SK-N-SH treated with all-trans-retinoic acid at 6 μM for 48 hours (cell line): ENCODE measurements around the gene SIN3B.

Source experiments
- ATAC-seq: fragments of 200-7000 bp; cut with Tn5 transposase; 3 replicates; pipeline ENCODE4 v1.9.1; 2020; ENCODE audit warnings: mild to moderate bottlenecking, moderate library complexity
- BACH2 ChIP-seq: fragments of 250-450 bp; sonication (Bioruptor Pico); IDR thresholded peaks from 2 replicates; pipeline ENCODE4 v1.9.0; 2021; ENCODE audit warnings: mild to moderate bottlenecking, borderline replicate concordance
- CSDC2 ChIP-seq: fragments of 250-450 bp; sonication (Bioruptor Pico); IDR thresholded peaks from 2 replicates; pipeline ENCODE4 v1.5.0; 2020; ENCODE audit warnings: mild to moderate bottlenecking, moderate library complexity
- ESRRG ChIP-seq: fragments of 250-450 bp; sonication (Bioruptor Pico); IDR thresholded peaks from 2 replicates; pipeline ENCODE4 v1.6.1; 2021; ENCODE audit warnings: mild to moderate bottlenecking
- OSR1 ChIP-seq: fragments of 250-450 bp; sonication (Bioruptor Pico); IDR thresholded peaks from 2 replicates; pipeline ENCODE4 v1.8.0; 2022; ENCODE audit warnings: moderate library complexity, mild to moderate bottlenecking, inconsistent platforms
- PPARA ChIP-seq: fragments of 250-450 bp; sonication (Bioruptor Pico); IDR thresholded peaks from 2 replicates; pipeline ENCODE4 v1.5.0; 2020; ENCODE audit warnings: mild to moderate bottlenecking, borderline replicate concordance
- SNAI2 ChIP-seq: fragments of 250-450 bp; sonication (Bioruptor Pico); IDR thresholded peaks from 2 replicates; pipeline ENCODE4 v1.5.0; 2020; ENCODE audit warnings: mild to moderate bottlenecking, moderate library complexity
- TCF4 ChIP-seq: fragments of 250-450 bp; sonication (Bioruptor Pico); IDR thresholded peaks from 2 replicates; pipeline ENCODE4 v1.8.0; 2021; ENCODE audit warnings: mild to moderate bottlenecking, moderate library complexity, borderline replicate concordance
- TOX ChIP-seq: fragments of 250-450 bp; sonication (Bioruptor Pico); IDR thresholded peaks from 2 replicates; pipeline ENCODE4 v1.8.0; 2021; ENCODE audit warnings: mild to moderate bottlenecking, moderate library complexity, borderline replicate concordance
- ZC3H10 ChIP-seq: fragments of 250-450 bp; sonication (Bioruptor Pico); IDR thresholded peaks from 2 replicates; pipeline ENCODE4 v1.5.1; 2021; ENCODE audit warnings: mild to moderate bottlenecking, moderate library complexity
- ZFP30 ChIP-seq: fragments of 450-650 bp; formaldehyde crosslinking; IDR thresholded peaks from 2 replicates; pipeline ENCODE4 v1.5.0; 2022; ENCODE audit warnings: mild to moderate bottlenecking, moderate library complexity
- ZNF565 ChIP-seq: fragments of 450-650 bp; formaldehyde crosslinking; conservative IDR thresholded peaks from 2 replicates; pipeline ENCODE4 v1.5.0; 2020; ENCODE audit warnings: low read depth, mild to moderate bottlenecking, moderate library complexity
- ZNF70 ChIP-seq: fragments of 450-650 bp; formaldehyde crosslinking; IDR thresholded peaks from 2 replicates; pipeline ENCODE4 v1.5.0; 2020; ENCODE audit warnings: mild to moderate bottlenecking, moderate library complexity
- TF ChIP-seq, protein P1 (sequence below): fragments of 250-450 bp; sonication (Bioruptor Pico); IDR thresholded peaks from 2 replicates; pipeline ENCODE4 v1.5.1; 2020; ENCODE audit warnings: low read depth, mild to moderate bottlenecking, moderate library complexity
- TF ChIP-seq, protein P2 (sequence below): fragments of 250-450 bp; sonication (Bioruptor Pico); IDR thresholded peaks from 2 replicates; pipeline ENCODE4 v1.8.0; 2020; ENCODE audit warnings: mild to moderate bottlenecking, moderate library complexity, borderline replicate concordance
- TF ChIP-seq, protein P3 (sequence below): fragments of 250-450 bp; sonication (Bioruptor Pico); IDR thresholded peaks from 2 replicates; pipeline ENCODE4 v1.5.1; 2021; ENCODE audit warnings: mild to moderate bottlenecking, moderate library complexity
- TF ChIP-seq, protein P4 (sequence below): fragments of 250-450 bp; sonication (Bioruptor Pico); IDR thresholded peaks from 2 replicates; pipeline ENCODE4 v1.5.0; 2020; ENCODE audit warnings: mild to moderate bottlenecking, moderate library complexity

Gene SIN3B

DNA sequence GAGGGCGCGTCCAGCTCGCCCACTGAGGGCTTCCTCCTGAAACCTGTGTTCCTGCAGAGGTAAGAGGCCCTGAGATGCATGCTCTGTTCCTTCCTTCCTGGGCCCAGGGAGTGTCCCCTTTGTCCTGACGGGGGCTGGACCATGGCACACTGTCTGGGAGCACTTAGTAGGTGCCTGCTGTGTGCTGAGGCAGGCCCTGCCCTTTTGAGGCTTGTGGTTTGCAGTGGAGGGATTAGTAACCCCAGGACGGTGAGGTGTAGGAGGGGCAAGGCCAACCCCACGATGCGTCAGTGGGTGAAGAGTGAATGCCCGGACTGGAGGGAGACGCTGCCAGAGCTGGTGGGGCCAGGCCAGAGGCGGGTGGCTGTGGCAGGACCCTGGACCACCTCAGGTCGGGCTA lies 48.4 kb downstream of the SIN3B start:
- TF ChIP-seq PPARA (CRISPR knock-in tag) (no peak), ZNF565 (CRISPR knock-in tag) (no peak), SNAI2 (CRISPR knock-in tag) (no peak), TOX (CRISPR knock-in tag) (no peak), CSDC2 (no peak), TCF4 (no peak), ESRRG (CRISPR knock-in tag) (no peak), BACH2 (CRISPR knock-in tag) (no peak)
- TF ChIP-seq, protein P1, sequence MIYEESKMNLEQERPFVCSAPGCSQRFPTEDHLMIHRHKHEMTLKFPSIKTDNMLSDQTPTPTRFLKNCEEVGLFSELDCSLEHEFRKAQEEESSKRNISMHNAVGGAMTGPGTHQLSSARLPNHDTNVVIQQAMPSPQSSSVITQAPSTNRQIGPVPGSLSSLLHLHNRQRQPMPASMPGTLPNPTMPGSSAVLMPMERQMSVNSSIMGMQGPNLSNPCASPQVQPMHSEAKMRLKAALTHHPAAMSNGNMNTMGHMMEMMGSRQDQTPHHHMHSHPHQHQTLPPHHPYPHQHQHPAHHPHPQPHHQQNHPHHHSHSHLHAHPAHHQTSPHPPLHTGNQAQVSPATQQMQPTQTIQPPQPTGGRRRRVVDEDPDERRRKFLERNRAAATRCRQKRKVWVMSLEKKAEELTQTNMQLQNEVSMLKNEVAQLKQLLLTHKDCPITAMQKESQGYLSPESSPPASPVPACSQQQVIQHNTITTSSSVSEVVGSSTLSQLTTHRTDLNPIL (CRISPR knock-in tag) = no peak
- TF ChIP-seq, protein P2, sequence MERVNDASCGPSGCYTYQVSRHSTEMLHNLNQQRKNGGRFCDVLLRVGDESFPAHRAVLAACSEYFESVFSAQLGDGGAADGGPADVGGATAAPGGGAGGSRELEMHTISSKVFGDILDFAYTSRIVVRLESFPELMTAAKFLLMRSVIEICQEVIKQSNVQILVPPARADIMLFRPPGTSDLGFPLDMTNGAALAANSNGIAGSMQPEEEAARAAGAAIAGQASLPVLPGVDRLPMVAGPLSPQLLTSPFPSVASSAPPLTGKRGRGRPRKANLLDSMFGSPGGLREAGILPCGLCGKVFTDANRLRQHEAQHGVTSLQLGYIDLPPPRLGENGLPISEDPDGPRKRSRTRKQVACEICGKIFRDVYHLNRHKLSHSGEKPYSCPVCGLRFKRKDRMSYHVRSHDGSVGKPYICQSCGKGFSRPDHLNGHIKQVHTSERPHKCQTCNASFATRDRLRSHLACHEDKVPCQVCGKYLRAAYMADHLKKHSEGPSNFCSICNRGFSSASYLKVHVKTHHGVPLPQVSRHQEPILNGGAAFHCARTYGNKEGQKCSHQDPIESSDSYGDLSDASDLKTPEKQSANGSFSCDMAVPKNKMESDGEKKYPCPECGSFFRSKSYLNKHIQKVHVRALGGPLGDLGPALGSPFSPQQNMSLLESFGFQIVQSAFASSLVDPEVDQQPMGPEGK (CRISPR knock-in tag) = no peak
- TF ChIP-seq, protein P3, sequence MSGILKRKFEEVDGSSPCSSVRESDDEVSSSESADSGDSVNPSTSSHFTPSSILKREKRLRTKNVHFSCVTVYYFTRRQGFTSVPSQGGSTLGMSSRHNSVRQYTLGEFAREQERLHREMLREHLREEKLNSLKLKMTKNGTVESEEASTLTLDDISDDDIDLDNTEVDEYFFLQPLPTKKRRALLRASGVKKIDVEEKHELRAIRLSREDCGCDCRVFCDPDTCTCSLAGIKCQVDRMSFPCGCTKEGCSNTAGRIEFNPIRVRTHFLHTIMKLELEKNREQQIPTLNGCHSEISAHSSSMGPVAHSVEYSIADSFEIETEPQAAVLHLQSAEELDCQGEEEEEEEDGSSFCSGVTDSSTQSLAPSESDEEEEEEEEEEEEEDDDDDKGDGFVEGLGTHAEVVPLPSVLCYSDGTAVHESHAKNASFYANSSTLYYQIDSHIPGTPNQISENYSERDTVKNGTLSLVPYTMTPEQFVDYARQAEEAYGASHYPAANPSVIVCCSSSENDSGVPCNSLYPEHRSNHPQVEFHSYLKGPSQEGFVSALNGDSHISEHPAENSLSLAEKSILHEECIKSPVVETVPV (CRISPR knock-in tag) = no peak
- TF ChIP-seq, protein P4, sequence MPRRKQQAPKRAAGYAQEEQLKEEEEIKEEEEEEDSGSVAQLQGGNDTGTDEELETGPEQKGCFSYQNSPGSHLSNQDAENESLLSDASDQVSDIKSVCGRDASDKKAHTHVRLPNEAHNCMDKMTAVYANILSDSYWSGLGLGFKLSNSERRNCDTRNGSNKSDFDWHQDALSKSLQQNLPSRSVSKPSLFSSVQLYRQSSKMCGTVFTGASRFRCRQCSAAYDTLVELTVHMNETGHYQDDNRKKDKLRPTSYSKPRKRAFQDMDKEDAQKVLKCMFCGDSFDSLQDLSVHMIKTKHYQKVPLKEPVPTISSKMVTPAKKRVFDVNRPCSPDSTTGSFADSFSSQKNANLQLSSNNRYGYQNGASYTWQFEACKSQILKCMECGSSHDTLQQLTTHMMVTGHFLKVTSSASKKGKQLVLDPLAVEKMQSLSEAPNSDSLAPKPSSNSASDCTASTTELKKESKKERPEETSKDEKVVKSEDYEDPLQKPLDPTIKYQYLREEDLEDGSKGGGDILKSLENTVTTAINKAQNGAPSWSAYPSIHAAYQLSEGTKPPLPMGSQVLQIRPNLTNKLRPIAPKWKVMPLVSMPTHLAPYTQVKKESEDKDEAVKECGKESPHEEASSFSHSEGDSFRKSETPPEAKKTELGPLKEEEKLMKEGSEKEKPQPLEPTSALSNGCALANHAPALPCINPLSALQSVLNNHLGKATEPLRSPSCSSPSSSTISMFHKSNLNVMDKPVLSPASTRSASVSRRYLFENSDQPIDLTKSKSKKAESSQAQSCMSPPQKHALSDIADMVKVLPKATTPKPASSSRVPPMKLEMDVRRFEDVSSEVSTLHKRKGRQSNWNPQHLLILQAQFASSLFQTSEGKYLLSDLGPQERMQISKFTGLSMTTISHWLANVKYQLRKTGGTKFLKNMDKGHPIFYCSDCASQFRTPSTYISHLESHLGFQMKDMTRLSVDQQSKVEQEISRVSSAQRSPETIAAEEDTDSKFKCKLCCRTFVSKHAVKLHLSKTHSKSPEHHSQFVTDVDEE (CRISPR knock-in tag) = no peak
- ATAC-seq = no peak

DNA sequence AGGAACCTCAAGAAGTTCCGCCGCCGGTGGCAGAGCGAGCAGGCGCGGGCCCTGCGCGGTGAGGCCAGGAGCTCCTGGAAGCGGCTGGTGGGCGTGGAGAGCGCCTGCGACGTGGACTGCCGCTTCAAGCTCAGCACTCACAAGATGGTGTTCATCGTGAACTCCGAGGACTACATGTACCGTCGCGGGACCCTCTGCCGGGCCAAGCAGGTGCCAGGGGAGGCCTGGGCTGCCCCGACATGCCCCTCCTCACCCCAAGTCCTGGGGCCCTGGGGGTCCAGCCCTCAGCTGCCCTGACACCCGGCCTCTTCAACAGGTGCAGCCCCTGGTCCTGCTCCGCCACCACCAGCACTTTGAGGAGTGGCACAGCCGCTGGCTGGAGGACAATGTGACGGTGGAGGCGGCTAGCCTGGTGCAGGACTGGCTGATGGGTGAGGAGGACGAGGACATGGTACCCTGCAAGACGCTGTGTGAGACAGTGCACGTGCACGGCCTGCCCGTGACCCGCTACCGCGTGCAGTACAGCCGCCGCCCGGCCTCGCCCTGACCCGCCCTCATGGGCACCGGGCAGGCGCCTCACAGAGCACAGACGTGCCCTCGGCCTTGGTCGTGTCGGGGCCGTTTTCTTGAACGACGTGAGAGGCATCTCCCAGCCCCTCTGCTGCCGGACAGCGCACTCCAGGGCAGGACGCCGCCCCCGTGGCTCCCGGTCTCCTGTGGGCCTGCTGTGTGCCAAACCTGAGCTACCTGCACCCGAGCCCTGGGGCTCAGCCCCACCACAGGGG lies 49.2 kb downstream of the SIN3B start:
- no peak for ATAC-seq
- no peak for TF ChIP-seq TCF4
- TF ChIP-seq ZC3H10 (CRISPR knock-in tag) = no peak
- TF ChIP-seq ZNF70 (CRISPR knock-in tag) = no peak
- TF ChIP-seq CSDC2 = no peak
- TF ChIP-seq, protein P3 (CRISPR knock-in tag) = no peak
- TF ChIP-seq, protein P2 (CRISPR knock-in tag) = no peak
- TF ChIP-seq, protein P1 (CRISPR knock-in tag) = no peak
- no peak for TF ChIP-seq OSR1 (CRISPR knock-in tag)
- TF ChIP-seq ZNF565 (CRISPR knock-in tag) = no peak
- no peak for TF ChIP-seq ESRRG (CRISPR knock-in tag)
- no peak for TF ChIP-seq ZFP30
- TF ChIP-seq, all 23 proteins: peak for 0
